A673 (cell line): ENCODE data around the gene ARHGAP15.

Experiments
- CTCF ChIP-seq: fragments of 300-800, 200-600 bp; sonication (generic); conservative IDR thresholded peaks from 2 replicates; pipeline ENCODE4 v1.5.1; 2017; ENCODE audit warnings: low read depth, mild to moderate bottlenecking, antibody characterized with exemption, low read length, moderate library complexity, mixed read lengths
- EZH2 ChIP-seq: fragments of 200-600 bp; sonication (generic); IDR thresholded peaks from 2 replicates; pipeline ENCODE4 v1.6.1; 2017; ENCODE audit warnings: borderline replicate concordance, low read depth, mild to moderate bottlenecking, mixed read lengths, antibody characterized with exemption, low read length; ENCODE audit not compliant: poor library complexity, severe bottlenecking

GRCh38 chr2:143255899-143256298 is 126.7 kb downstream of the ARHGAP15 start:
- no peak for TF ChIP-seq CTCF
- TF ChIP-seq EZH2, result no peak
